Measurements from ENCODE around the gene PSMG4. TPM values are rescaled to one million over a fixed set of nuclear protein-coding genes. Genes with fewer than 3 reads are reported as not detected.

The PSMG4 gene
- total and polyA plus RNA-seq, 8 donors: 10.6 to 40.5 (median 17.4) TPM

DNA sequence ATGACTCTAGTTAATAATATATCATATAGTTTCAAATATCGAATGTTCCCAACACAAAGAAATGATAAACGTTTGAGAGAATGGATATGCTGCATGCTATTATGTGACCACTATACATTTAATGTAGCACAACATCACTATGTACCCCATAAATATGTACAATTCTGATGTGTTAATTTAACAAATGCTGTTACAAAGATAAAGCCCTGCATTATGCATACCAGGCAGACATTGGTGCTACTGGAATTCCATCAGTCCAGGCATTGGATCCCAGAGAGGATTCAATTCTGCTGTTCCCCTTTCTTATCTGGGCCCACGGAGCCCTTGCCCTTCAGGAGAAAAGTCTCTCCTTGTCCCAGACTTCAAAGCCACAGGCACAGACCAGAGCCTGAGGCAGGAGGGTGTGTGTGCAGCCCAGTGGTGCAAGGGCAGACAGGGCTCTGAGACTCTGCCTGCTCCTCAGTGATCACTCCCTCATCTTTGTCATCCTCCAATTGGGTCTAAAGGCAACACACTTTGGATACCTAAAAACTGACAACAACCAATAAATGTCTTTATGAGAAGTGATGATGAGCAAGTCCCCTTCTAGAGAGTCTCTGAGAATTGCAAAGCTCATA lies 45.2 kb downstream of the PSMG4 start:
- H3K36me3 ChIP-seq: no peaks in the 10 kb centered on the region
- DNase-seq (peak in 1 of 6 donors; percentile 14), ATAC-seq (no peak), FAIRE-seq (no peak)
- no peak overlapping the region for H3K27ac ChIP-seq
- 88 to 91% methylated on average over 3 of the region's 3 CpGs for WGBS, 2 donors
- intact Hi-C loops (cut with DNase I): no loop called here
- TF ChIP-seq, protein P1, sequence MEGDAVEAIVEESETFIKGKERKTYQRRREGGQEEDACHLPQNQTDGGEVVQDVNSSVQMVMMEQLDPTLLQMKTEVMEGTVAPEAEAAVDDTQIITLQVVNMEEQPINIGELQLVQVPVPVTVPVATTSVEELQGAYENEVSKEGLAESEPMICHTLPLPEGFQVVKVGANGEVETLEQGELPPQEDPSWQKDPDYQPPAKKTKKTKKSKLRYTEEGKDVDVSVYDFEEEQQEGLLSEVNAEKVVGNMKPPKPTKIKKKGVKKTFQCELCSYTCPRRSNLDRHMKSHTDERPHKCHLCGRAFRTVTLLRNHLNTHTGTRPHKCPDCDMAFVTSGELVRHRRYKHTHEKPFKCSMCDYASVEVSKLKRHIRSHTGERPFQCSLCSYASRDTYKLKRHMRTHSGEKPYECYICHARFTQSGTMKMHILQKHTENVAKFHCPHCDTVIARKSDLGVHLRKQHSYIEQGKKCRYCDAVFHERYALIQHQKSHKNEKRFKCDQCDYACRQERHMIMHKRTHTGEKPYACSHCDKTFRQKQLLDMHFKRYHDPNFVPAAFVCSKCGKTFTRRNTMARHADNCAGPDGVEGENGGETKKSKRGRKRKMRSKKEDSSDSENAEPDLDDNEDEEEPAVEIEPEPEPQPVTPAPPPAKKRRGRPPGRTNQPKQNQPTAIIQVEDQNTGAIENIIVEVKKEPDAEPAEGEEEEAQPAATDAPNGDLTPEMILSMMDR (IDR thresholded peaks at IDR 0.05): no peak
- H3K27me3 ChIP-seq: no peaks in the 10 kb centered on the region
- H3K9me3 ChIP-seq: no peaks in the 10 kb centered on the region
- no peak overlapping the region for H3K4me3 ChIP-seq
- H3K4me1 ChIP-seq: no peaks in the 10 kb centered on the region

DNA sequence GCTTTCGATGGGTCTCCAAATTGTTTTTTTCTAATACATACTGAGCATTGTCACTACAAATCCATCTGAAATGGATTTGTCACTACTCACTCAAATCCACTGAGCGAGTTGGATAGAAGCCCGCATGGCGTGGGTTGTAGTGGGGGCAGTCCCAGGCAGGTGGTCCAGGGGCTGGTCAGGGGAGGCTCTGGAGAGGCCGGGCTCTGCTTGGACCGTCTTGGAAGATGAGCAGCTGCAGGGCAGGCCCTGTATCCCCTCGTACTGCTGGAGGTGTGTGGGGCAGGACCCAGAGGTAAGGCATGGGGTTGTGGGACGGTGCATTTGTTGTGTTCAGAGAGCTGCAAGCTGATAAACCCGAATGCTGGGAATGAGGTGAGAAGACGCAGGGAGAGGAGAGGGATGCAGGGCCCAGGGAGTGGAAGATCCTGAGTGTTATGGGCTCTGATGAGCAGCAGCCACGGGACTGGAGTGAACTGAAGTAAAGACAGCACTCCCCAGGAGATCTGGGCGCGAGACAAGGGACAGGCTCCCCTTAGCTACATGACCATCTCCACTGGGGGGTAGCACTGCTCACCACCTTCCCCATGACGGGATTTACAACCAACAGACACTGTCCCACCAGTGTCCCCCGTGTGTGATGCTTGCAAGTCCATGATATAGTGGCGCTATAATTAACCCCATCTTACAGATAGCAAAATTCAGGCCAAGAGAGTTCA lies 45.9 kb downstream of the PSMG4 start:
- WGBS, 2 donors: 95% methylated on average over 16 of the region's 16 CpGs
- no peaks in the 10 kb centered on the region for H3K36me3 ChIP-seq
- TF ChIP-seq, protein P1 (IDR thresholded peaks at IDR 0.05): no peak
- no peaks in the 10 kb centered on the region for H3K9me3 ChIP-seq
- intact Hi-C loops (cut with DNase I): no loop called here
- H3K4me1 ChIP-seq: peaks cover 0 to 7% (median 0%) of the 10 kb centered on the region in 3 donors
- H3K27me3 ChIP-seq: no peaks in the 10 kb centered on the region
- DNase-seq: peak in 1 of 6 donors; percentile 21
- no peak overlapping the region for H3K27ac ChIP-seq
- FAIRE-seq: no peak
- H3K4me3 ChIP-seq: no peak overlapping the region
- no peak for ATAC-seq

DNA sequence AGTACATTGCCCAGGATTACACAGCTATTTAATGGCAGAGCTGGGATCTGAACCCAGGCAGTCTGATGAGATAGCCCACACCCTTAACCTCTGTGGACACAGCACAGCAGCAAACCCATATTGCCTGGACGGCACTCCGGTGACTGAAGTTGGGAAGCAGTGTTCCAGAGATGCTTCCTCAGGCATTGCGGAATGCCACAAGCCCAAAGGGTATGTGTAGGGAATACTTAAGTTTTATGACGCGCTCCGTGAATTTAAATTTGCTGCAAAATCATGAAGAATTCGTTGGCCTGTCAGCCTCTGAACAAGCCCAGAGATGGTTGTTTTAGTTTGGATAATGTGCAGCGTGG lies 46.4 kb downstream of the PSMG4 start:
- WGBS, 2 donors: 89 to 97% methylated on average over 8 of the region's 8 CpGs
- Histone ChIP-seq H3K27me3 (no peaks in the 10 kb centered on the region), H3K36me3 (no peaks in the 10 kb centered on the region), H3K27ac (no peak overlapping the region), H3K4me3 (no peak overlapping the region), H3K9me3 (no peaks in the 10 kb centered on the region), H3K4me1 (peaks cover 0 to 11% (median 0%) of the 10 kb centered on the region in 3 donors)
- TF ChIP-seq, protein P1 (IDR thresholded peaks at IDR 0.05): no peak
- no peak for ATAC-seq
- DNase-seq: no peak
- intact Hi-C loops (cut with DNase I): no loop called here
- no peak for FAIRE-seq

DNA sequence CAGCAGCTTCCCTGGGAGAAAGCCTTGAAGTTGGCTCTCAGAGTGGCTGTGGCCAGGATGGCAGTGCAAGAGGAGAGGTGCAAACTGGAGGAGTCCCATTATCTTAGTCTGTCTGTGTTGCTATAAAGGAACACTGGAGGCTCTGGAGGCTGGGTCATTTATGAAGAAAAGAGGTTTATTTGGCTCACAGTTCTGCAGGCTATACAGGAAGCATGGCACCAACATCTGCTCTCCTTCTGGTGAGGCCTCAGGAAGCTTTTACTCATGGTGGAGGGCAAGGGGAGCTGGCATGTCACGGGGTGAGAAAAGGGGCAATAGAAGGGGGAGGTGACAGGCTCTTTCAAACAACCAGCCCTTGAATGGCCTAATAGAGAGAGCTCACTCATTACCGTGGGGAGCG lies 47.1 kb downstream of the PSMG4 start:
- DNase-seq (peak in 1 of 6 donors; percentile 12), FAIRE-seq (no peak), ATAC-seq (no peak)
- Histone ChIP-seq H3K27ac (no peak overlapping the region), H3K9me3 (no peaks in the 10 kb centered on the region), H3K27me3 (no peaks in the 10 kb centered on the region), H3K4me3 (no peak overlapping the region), H3K4me1 (peaks cover 0 to 17% (median 0%) of the 10 kb centered on the region in 3 donors), H3K36me3 (no peaks in the 10 kb centered on the region)
- TF ChIP-seq, protein P1 (IDR thresholded peaks at IDR 0.05): no peak
- intact Hi-C loops (cut with DNase I): no loop called here
- 97 to 99% methylated on average over 3 of the region's 3 CpGs for WGBS, 2 donors

DNA sequence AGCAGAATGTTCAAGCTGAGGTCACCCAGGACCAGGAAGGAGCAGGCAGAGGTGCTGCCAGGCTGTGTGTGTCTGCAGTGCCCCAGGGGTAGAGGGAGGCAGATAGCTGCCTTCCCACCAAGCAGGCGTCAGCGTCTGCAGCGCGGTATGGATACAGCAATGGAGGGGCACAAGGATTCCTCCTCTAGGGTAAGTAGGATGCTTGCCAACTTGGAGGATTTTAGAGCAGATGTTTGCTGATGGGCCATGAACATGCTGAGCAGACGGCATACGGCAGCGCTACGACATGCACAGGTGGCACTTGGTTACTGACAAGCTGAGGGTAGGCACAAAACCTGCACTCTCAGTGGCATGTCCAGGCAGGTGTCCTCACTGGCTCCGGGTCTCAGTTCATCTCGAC lies 48.1 kb downstream of the PSMG4 start:
- intact Hi-C loops (cut with DNase I): no loop called here
- H3K36me3 ChIP-seq: no peaks in the 10 kb centered on the region
- no peak overlapping the region for H3K27ac ChIP-seq
- WGBS, 2 donors: 90 to 94% methylated on average over 10 of the region's 10 CpGs
- FAIRE-seq (no peak), ATAC-seq (no peak), DNase-seq (no peak)
- TF ChIP-seq, protein P1 (IDR thresholded peaks at IDR 0.05): no peak
- no peaks in the 10 kb centered on the region for H3K27me3 ChIP-seq
- peaks cover 0 to 18% (median 0%) of the 10 kb centered on the region in 3 donors for H3K4me1 ChIP-seq
- H3K9me3 ChIP-seq: no peaks in the 10 kb centered on the region
- no peak overlapping the region for H3K4me3 ChIP-seq

Measured in pancreas (tissue), 10 donors.